NB4 (cell line): ENCODE data around the gene PRSS48.
"Not testable (repeated sequence)": the region's sequence is repeated elsewhere in the genome, so short reads cannot be mapped to it uniquely, and the experiment has no call there.

Source experiments
- DNase-seq: peaks from one replicate; pipeline ENCODE4 v3.0.0; 2010; ENCODE audit warnings: low read depth
- H3K4me3 ChIP-seq: one replicate; pipeline ENCODE4 v1.5.1; 2011; ENCODE audit warnings: mild to moderate bottlenecking, low read depth, low read length, moderate library complexity
- MAX ChIP-seq: IDR thresholded peaks from 2 replicates; pipeline ENCODE4 v1.6.1; 2011; ENCODE audit warnings: low read depth, low read length
- MYC ChIP-seq: IDR thresholded peaks from 2 replicates; pipeline ENCODE4 v1.6.1; 2011; ENCODE audit warnings: low read depth, low read length
- POLR2A ChIP-seq: IDR thresholded peaks from 2 replicates; pipeline ENCODE4 v1.6.1; 2011; ENCODE audit warnings: mild to moderate bottlenecking; ENCODE audit not compliant: insufficient read length; ENCODE audit errors: extremely low read depth
- TF ChIP-seq, protein P1 (sequence below): IDR thresholded peaks from one replicate; pipeline ENCODE4 v1.5.1; 2012; ENCODE audit warnings: low read depth, low read length

The PRSS48 gene

DNA sequence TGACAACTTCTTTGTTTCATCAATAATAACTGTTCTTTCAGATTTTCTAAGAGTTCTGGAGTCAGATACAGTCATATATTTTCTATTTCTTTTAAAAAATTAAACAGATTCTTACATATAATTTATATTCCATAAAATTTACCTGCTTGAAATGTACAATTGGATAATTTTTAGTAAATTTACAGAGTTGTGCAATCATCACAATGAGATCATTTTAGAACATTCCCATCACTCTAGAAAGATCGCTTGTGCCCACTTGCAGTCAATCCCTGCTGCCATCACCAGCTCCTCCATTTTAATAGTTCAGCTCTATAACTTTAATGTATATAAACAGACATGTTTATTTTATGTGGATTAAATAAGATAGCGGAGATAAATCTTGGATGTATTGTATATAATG is 29.6 kb upstream of the PRSS48 start:
- TF ChIP-seq MAX (no peak), MYC (no peak), POLR2A (no peak)
- TF ChIP-seq, protein P1, sequence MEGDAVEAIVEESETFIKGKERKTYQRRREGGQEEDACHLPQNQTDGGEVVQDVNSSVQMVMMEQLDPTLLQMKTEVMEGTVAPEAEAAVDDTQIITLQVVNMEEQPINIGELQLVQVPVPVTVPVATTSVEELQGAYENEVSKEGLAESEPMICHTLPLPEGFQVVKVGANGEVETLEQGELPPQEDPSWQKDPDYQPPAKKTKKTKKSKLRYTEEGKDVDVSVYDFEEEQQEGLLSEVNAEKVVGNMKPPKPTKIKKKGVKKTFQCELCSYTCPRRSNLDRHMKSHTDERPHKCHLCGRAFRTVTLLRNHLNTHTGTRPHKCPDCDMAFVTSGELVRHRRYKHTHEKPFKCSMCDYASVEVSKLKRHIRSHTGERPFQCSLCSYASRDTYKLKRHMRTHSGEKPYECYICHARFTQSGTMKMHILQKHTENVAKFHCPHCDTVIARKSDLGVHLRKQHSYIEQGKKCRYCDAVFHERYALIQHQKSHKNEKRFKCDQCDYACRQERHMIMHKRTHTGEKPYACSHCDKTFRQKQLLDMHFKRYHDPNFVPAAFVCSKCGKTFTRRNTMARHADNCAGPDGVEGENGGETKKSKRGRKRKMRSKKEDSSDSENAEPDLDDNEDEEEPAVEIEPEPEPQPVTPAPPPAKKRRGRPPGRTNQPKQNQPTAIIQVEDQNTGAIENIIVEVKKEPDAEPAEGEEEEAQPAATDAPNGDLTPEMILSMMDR: no peak
- DNase-seq: no peak
- no peak overlapping the region for H3K4me3 ChIP-seq

DNA sequence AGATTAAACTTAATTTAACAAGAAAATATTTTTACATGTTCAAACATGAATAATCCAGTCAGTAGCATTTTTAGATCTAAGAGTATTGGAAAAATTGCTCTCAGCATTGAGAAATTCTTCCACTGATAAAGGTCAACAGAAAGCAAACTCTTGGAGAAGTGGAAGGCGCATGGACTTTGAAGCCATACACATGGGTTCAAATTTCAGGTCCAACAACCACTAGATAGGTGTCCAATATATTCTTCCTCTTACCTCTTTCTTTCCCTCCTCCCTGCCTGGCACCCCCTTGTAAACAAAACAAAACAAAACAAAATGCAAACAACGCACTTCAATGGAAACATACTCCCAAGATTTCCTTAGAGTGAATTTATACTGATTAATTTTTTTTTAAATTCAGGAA is 28.4 kb upstream of the PRSS48 start:
- no peak overlapping the region for H3K4me3 ChIP-seq
- no peak for DNase-seq
- no peak for TF ChIP-seq MYC

GRCh38 chr4:151250706-151251105 is 26.3 kb upstream of the PRSS48 start:
- no peak overlapping the region for H3K4me3 ChIP-seq
- no peak for TF ChIP-seq MYC
- TF ChIP-seq, protein P1: no peak
- no peak for TF ChIP-seq MAX
- no peak for TF ChIP-seq POLR2A
- no peak for DNase-seq

- TF ChIP-seq MYC: no peak
- TF ChIP-seq MAX: no peak
- TF ChIP-seq, protein P1: no peak
- no peak for TF ChIP-seq POLR2A
- no peak for DNase-seq
- no peak overlapping the region for H3K4me3 ChIP-seq
These were observed 25.2 kb upstream of the PRSS48 start for GRCh38 chr4:151251603-151252304.

DNA sequence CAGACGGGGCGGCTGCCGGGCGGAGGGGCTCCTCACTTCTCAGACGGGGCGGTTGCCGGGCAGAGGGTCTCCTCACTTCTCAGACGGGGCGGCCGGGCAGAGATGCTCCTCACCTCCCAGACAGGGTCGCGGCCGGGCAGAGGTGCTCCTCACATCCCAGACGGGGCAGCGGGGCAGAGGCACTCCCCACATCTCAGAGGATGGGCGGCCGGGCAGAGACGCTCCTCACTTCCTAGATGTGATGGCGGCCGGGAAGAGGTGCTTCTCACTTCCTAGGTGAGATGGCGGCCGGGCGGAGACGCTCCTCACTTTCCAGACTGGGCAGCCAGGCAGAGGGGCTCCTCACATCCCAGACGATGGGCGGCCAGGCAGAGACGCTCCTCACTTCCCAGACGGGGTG is 21.7 kb upstream of the PRSS48 start:
- DNase-seq, H3K4me3 ChIP-seq: not testable (repeated sequence)

DNA sequence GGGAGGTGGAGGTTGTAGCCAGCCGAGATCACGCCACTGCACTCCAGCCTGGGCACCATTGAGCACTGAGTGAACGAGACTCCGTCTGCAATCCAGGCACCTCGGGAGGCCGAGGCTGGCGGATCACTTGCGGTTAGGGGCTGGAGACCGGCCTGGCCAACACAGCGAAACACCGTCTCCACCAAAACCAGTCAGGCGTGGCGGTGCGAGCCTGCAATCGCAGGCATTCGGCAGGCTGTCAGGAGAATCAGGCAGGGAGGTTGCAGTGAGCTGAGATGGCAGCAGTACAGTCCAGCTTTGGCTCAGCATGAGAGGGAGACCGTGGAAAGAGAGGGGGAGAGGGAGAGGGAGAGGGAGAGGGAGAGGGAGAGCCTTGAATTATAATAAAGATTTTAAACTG is 21.3 kb upstream of the PRSS48 start:
- DNase-seq, H3K4me3 ChIP-seq: not testable (repeated sequence)

GRCh38 chr4:151256134-151256533 is 20.8 kb upstream of the PRSS48 start:
- TF ChIP-seq MYC (no peak), POLR2A (no peak), MAX (no peak)
- TF ChIP-seq, protein P1: no peak
- no peak for DNase-seq
- H3K4me3 ChIP-seq: no peak overlapping the region

DNA sequence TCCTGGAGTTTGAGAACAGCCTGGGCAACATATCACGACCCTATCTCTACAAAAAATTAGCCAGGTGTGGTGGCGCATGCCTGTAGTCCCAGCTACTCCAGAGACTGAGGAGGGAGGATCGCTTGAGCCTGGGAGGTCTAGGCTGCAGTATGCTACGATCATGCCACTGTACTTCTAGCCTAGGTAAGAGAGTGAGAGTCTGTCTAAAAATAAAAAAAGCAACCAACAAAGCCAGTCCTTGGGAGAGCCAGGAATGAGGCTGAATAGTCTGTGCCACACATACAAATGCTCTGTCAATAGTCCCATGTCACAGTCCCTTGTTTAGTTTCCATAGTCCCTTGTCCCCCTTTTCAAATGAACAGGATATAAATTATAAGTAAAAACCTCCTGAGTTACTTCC is 19.3 kb upstream of the PRSS48 start:
- DNase-seq: no peak
- TF ChIP-seq MYC (no peak), POLR2A (no peak), MAX (no peak)
- TF ChIP-seq, protein P1: no peak
- H3K4me3 ChIP-seq: no peak overlapping the region
